ENCODE data around the gene KANSL2.

DNA sequence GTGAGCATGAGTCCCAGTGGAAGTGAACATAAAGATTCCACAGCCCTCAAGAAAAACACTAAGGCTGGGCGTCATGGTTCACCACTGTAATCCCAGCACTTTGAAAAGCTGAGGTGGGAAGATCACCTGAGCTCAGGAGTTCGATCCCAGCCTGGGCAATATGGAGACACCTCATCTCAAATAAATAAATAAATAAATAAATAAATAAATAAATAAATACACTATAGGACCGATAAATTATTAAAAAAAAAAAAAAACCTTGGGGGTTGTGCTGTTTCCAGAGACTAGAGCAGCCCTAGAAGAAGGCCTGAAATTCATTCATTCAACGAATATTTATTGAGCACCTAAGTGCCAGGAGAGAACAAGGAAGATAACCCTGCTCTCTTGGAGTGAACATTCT, 1.5 kb upstream of the KANSL2 start:
- TF ChIP-seq, protein P1, sequence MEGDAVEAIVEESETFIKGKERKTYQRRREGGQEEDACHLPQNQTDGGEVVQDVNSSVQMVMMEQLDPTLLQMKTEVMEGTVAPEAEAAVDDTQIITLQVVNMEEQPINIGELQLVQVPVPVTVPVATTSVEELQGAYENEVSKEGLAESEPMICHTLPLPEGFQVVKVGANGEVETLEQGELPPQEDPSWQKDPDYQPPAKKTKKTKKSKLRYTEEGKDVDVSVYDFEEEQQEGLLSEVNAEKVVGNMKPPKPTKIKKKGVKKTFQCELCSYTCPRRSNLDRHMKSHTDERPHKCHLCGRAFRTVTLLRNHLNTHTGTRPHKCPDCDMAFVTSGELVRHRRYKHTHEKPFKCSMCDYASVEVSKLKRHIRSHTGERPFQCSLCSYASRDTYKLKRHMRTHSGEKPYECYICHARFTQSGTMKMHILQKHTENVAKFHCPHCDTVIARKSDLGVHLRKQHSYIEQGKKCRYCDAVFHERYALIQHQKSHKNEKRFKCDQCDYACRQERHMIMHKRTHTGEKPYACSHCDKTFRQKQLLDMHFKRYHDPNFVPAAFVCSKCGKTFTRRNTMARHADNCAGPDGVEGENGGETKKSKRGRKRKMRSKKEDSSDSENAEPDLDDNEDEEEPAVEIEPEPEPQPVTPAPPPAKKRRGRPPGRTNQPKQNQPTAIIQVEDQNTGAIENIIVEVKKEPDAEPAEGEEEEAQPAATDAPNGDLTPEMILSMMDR (conservative IDR thresholded peaks at IDR 0.05; ENCODE audit: low read depth in 2 of 2), result no peak
- TF ChIP-seq, protein P2, sequence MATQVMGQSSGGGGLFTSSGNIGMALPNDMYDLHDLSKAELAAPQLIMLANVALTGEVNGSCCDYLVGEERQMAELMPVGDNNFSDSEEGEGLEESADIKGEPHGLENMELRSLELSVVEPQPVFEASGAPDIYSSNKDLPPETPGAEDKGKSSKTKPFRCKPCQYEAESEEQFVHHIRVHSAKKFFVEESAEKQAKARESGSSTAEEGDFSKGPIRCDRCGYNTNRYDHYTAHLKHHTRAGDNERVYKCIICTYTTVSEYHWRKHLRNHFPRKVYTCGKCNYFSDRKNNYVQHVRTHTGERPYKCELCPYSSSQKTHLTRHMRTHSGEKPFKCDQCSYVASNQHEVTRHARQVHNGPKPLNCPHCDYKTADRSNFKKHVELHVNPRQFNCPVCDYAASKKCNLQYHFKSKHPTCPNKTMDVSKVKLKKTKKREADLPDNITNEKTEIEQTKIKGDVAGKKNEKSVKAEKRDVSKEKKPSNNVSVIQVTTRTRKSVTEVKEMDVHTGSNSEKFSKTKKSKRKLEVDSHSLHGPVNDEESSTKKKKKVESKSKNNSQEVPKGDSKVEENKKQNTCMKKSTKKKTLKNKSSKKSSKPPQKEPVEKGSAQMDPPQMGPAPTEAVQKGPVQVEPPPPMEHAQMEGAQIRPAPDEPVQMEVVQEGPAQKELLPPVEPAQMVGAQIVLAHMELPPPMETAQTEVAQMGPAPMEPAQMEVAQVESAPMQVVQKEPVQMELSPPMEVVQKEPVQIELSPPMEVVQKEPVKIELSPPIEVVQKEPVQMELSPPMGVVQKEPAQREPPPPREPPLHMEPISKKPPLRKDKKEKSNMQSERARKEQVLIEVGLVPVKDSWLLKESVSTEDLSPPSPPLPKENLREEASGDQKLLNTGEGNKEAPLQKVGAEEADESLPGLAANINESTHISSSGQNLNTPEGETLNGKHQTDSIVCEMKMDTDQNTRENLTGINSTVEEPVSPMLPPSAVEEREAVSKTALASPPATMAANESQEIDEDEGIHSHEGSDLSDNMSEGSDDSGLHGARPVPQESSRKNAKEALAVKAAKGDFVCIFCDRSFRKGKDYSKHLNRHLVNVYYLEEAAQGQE (IDR thresholded peaks at IDR 0.05; ENCODE audit: unreplicated experiment), result no peak
- TF ChIP-seq POLR2AphosphoS5 (IDR thresholded peaks at IDR 0.05; ENCODE audit: low read depth), result no peak
- TF ChIP-seq JUNB (IDR thresholded peaks at IDR 0.05; ENCODE audit: unreplicated experiment), result no peak
- TF ChIP-seq CREB1 (CRISPR knock-in tag; IDR thresholded peaks at IDR 0.05; ENCODE audit: low read depth), result no peak
- TF ChIP-seq EZH2phosphoT487 (IDR thresholded peaks at IDR 0.05; ENCODE audit: unreplicated experiment), result no peak
- TF ChIP-seq EZH2 (IDR thresholded peaks at IDR 0.05; ENCODE audit: low read depth, unreplicated experiment), result no peak
- no peak for TF ChIP-seq ZNF114 (CRISPR knock-in tag; IDR thresholded peaks at IDR 0.05)
